DND-41 (cell line): ENCODE measurements around the gene TMEM204.

ENCODE experiments used
- ATAC-seq: fragments of 200-7000 bp; cut with Tn5 transposase; 3 replicates; pipeline ENCODE4 v1.9.1; 2021; ENCODE audit warnings: low read depth; ENCODE audit not compliant: insufficient read depth
- DNase-seq: peaks from one replicate; pipeline ENCODE4 v3.0.0-alpha.2; 2020
- H2AFZ ChIP-seq: 2 replicates; pipeline ENCODE4 v1.6.0; 2012; ENCODE audit warnings: low read depth, low read length
- H3K27ac ChIP-seq: 2 replicates; pipeline ENCODE4 v1.5.1; 2012; ENCODE audit warnings: low read length, inconsistent platforms
- H3K27me3 ChIP-seq: fragments of 200-600 bp; sonication (generic); 2 replicates; pipeline ENCODE4 v1.6.0; 2012; ENCODE audit warnings: low read length, mild to moderate bottlenecking, inconsistent platforms; ENCODE audit not compliant: insufficient read depth, poor library complexity
- H3K36me3 ChIP-seq: 2 replicates; pipeline ENCODE4 v1.5.1; 2012; ENCODE audit warnings: low read length, inconsistent platforms; ENCODE audit not compliant: insufficient read depth
- H3K4me1 ChIP-seq: 2 replicates; pipeline ENCODE4 v1.5.1; 2012; ENCODE audit warnings: mild to moderate bottlenecking, low read length; ENCODE audit not compliant: insufficient read depth
- H3K4me2 ChIP-seq: 2 replicates; pipeline ENCODE4 v1.6.0; 2012; ENCODE audit warnings: mild to moderate bottlenecking, moderate library complexity, low read length, inconsistent platforms; ENCODE audit not compliant: insufficient read depth
- H3K4me3 ChIP-seq, 2 experiments: fragments of 200-600 bp in 1 of 2; shearing (Covaris generic) in 1 of 2; 2 replicates each; pipeline ENCODE4 v1.5.1; 2012 to 2016; ENCODE audit warnings: inconsistent platforms in 2 of 2, low read length in 2 of 2, mild to moderate bottlenecking in 2 of 2, low read depth in 1 of 2, moderate library complexity in 1 of 2
- H3K79me2 ChIP-seq: 2 replicates; pipeline ENCODE4 v1.6.0; 2012; ENCODE audit warnings: low read length, inconsistent platforms; ENCODE audit not compliant: insufficient read depth
- H3K9ac ChIP-seq: 2 replicates; pipeline ENCODE4 v1.6.0; 2012; ENCODE audit warnings: low read depth, mild to moderate bottlenecking, inconsistent platforms, low read length, moderate library complexity
- H3K9me3 ChIP-seq: 2 replicates; pipeline ENCODE4 v1.5.1; 2012; ENCODE audit warnings: low read length, moderate library complexity, mild to moderate bottlenecking, inconsistent platforms; ENCODE audit not compliant: insufficient read depth, severe bottlenecking
- H4K20me1 ChIP-seq: 2 replicates; pipeline ENCODE4 v1.6.0; 2012; ENCODE audit warnings: low read length; ENCODE audit not compliant: insufficient read depth
- CTCF ChIP-seq: IDR thresholded peaks from 2 replicates; pipeline ENCODE4 v1.5.1; 2012; ENCODE audit warnings: borderline replicate concordance, low read length, moderate library complexity, mild to moderate bottlenecking; ENCODE audit not compliant: poor library complexity, severe bottlenecking; ENCODE audit errors: extremely low read depth
- EZH2 ChIP-seq: IDR thresholded peaks from 3 replicates; pipeline ENCODE4 v1.6.1; 2012; ENCODE audit warnings: borderline replicate concordance, low read depth, mild to moderate bottlenecking, moderate library complexity, low read length, inconsistent platforms; ENCODE audit not compliant: severe bottlenecking

TMEM204 gene

GRCh38 chr16:1531638-1531910 is 1.9 kb upstream of the TMEM204 start:
- no peak overlapping the region for H3K27ac ChIP-seq
- TF ChIP-seq EZH2 (no peak), CTCF (no peak)

GRCh38 chr16:1532081-1532760 is 1.2 kb upstream of the TMEM204 start:
- H3K79me2 ChIP-seq: no peaks in the 10 kb centered on the region
- H4K20me1 ChIP-seq: peaks cover 5% of the 10 kb centered on the region
- H3K4me3 ChIP-seq: no peak overlapping the region
- ATAC-seq (no peak), DNase-seq (no peak)
- H3K27ac ChIP-seq: no peak overlapping the region
- no peak overlapping the region for H3K9ac ChIP-seq
- H3K4me2 ChIP-seq: no peak overlapping the region
- H3K36me3 ChIP-seq: no peaks in the 10 kb centered on the region
- H2AFZ ChIP-seq: no peak overlapping the region
- no peaks in the 10 kb centered on the region for H3K9me3 ChIP-seq
- H3K4me1 ChIP-seq: no peaks in the 10 kb centered on the region
- no peaks in the 10 kb centered on the region for H3K27me3 ChIP-seq
- TF ChIP-seq CTCF (no peak), EZH2 (no peak)

More at GRCh38 chr16:1531638-1531910, 1.9 kb upstream of the TMEM204 start:
- Histone ChIP-seq H3K4me1 (no peaks in the 10 kb centered on the region), H2AFZ (no peak overlapping the region), H3K4me3 (no peak overlapping the region), H3K9me3 (no peaks in the 10 kb centered on the region), H3K36me3 (no peaks in the 10 kb centered on the region), H3K27me3 (no peaks in the 10 kb centered on the region), H3K4me2 (no peak overlapping the region), H3K79me2 (no peaks in the 10 kb centered on the region), H4K20me1 (peaks cover under 1% of the 10 kb centered on the region; the same call in 1 of the 2 replicates), H3K9ac (no peak overlapping the region)
- DNase-seq: no peak
- no peak for ATAC-seq

GRCh38 chr16:1532771-1533170 is 695 bp upstream of the TMEM204 start:
- no peak overlapping the region for H2AFZ ChIP-seq
- no peaks in the 10 kb centered on the region for H3K4me1 ChIP-seq
- no peak overlapping the region for H3K4me3 ChIP-seq
- no peaks in the 10 kb centered on the region for H3K79me2 ChIP-seq
- H3K36me3 ChIP-seq: no peaks in the 10 kb centered on the region
- no peak overlapping the region for H3K4me2 ChIP-seq
- TF ChIP-seq EZH2: no peak
- TF ChIP-seq CTCF: no peak
- H4K20me1 ChIP-seq: peaks cover 6% of the 10 kb centered on the region
- no peaks in the 10 kb centered on the region for H3K27me3 ChIP-seq
- H3K27ac ChIP-seq: no peak overlapping the region
- H3K9ac ChIP-seq: no peak overlapping the region
- DNase-seq: no peak
- H3K9me3 ChIP-seq: no peaks in the 10 kb centered on the region
- no peak for ATAC-seq
